Natural killer cell (primary cell): ENCODE measurements around the gene ZFHX3. TPM values are rescaled to one million over a fixed set of nuclear protein-coding genes. Genes with fewer than 3 reads are reported as not detected.
"Not testable (repeated sequence)": the region's sequence is repeated elsewhere in the genome, so short reads cannot be mapped to it uniquely, and the experiment has no call there.

Source experiments
- ATAC-seq, 3 donors: fragments of 150-1000 bp in 2 of 3; fragments of 200-7000 bp in 1 of 3; cut with Tn5 transposase; 1 replicate in 1 of 3; 2 replicates in 2 of 3; pipeline ENCODE4 v1.10.0; 2021; ENCODE audit warnings: mild to moderate bottlenecking in 2 of 3, moderate library complexity in 2 of 3
- DNase-seq, 2 donors: peaks; one replicate each; pipeline versions ENCODE4 v3.0.0 to v3.0.0-alpha.2; 2013 to 2021; ENCODE audit warnings: mixed read lengths in 1 of 2
- H3K27ac ChIP-seq: one replicate; pipeline ENCODE4 v1.5.1; 2013; ENCODE audit warnings: mild to moderate bottlenecking, low read length
- H3K27me3 ChIP-seq: one replicate; pipeline ENCODE4 v1.6.1; 2013; ENCODE audit warnings: low read length; ENCODE audit not compliant: control insufficient read depth, insufficient read depth
- H3K36me3 ChIP-seq: one replicate; pipeline ENCODE4 v1.6.1; 2013; ENCODE audit warnings: low read length; ENCODE audit not compliant: control insufficient read depth, insufficient read depth
- H3K4me1 ChIP-seq: one replicate; pipeline ENCODE4 v1.6.1; 2013; ENCODE audit warnings: low read length; ENCODE audit not compliant: control insufficient read depth, insufficient read depth
- H3K4me3 ChIP-seq: one replicate; pipeline ENCODE4 v1.5.1; 2013; ENCODE audit warnings: low read length
- H3K9me3 ChIP-seq: one replicate; pipeline ENCODE4 v1.6.1; 2013; ENCODE audit warnings: low read length; ENCODE audit not compliant: control insufficient read depth, insufficient read depth
- H3K27ac Mint-ChIP-seq, 2 donors: one replicate each; pipeline ENCODE4 v1.8.0; 2022; ENCODE audit warnings: mild to moderate bottlenecking in 2 of 2, mixed read lengths in 2 of 2, moderate library complexity in 1 of 2
- H3K27me3 Mint-ChIP-seq, 2 donors: one replicate each; pipeline ENCODE4 v1.8.0; 2022; ENCODE audit warnings: low read depth in 2 of 2, mixed read lengths in 2 of 2
- H3K36me3 Mint-ChIP-seq: one replicate; pipeline ENCODE4 v1.8.0; 2022; ENCODE audit warnings: mixed read lengths
- H3K4me1 Mint-ChIP-seq, 2 donors: one replicate each; pipeline ENCODE4 v1.8.0; 2022; ENCODE audit warnings: mixed read lengths in 2 of 2
- H3K4me3 Mint-ChIP-seq: one replicate; pipeline ENCODE4 v1.8.0; 2022; ENCODE audit warnings: mild to moderate bottlenecking, moderate library complexity, mixed read lengths
- H3K9me3 Mint-ChIP-seq, 2 donors: one replicate each; pipeline ENCODE4 v1.8.0; 2022; ENCODE audit warnings: mixed read lengths in 2 of 2
- WGBS: methylation state at CpG from one replicate; pipeline ENCODE4 v1.1.7; 2013; ENCODE audit warnings: missing lambda C conversion rate; ENCODE audit not compliant: insufficient coverage; 5-methylcytosine and 5-hydroxymethylcytosine counted together
- intact Hi-C: fragments of 100-400 bp; cut with micrococcal nuclease; formaldehyde crosslinking; loops from one replicate; pipeline ENCODE4 v1.14.2; 2022
- total RNA-seq, 4 donors: library from RNA; stranded (reverse); fragments of 120-200 nt in 1 of 4; gene quantifications; one replicate each; pipeline versions ENCODE4 v1.2.3 to v1.2.4, GENCODE V29; 2013 to 2022
- TF ChIP-seq, protein P1 (sequence below): fragments of 200-600 bp; IDR thresholded peaks from one replicate; pipeline ENCODE4 v1.8.0; 2022; ENCODE audit warnings: antibody characterized with exemption

ZFHX3 gene
- total RNA-seq, 3 donors from 2014 or later (not counting 1 experiment from before 2014, with no cell fraction given) = 5.8 to 7.8 (median 7.5) TPM

GRCh38 chr16:72989579-72990551 is 58.1 kb downstream of the ZFHX3 start:
- peaks cover 4% of the 10 kb centered on the region for H3K4me1 ChIP-seq
- intact Hi-C loops = no loop called here
- Mint-ChIP-seq H3K4me1 (peaks cover 0 to 18% of the 10 kb centered on the region in 2 donors), H3K36me3 (no peaks in the 10 kb centered on the region), H3K27me3 (no peaks in the 10 kb centered on the region), H3K4me3 (no peak overlapping the region), H3K9me3 (no peaks in the 10 kb centered on the region), H3K27ac (no peak overlapping the region)
- TF ChIP-seq, protein P1, sequence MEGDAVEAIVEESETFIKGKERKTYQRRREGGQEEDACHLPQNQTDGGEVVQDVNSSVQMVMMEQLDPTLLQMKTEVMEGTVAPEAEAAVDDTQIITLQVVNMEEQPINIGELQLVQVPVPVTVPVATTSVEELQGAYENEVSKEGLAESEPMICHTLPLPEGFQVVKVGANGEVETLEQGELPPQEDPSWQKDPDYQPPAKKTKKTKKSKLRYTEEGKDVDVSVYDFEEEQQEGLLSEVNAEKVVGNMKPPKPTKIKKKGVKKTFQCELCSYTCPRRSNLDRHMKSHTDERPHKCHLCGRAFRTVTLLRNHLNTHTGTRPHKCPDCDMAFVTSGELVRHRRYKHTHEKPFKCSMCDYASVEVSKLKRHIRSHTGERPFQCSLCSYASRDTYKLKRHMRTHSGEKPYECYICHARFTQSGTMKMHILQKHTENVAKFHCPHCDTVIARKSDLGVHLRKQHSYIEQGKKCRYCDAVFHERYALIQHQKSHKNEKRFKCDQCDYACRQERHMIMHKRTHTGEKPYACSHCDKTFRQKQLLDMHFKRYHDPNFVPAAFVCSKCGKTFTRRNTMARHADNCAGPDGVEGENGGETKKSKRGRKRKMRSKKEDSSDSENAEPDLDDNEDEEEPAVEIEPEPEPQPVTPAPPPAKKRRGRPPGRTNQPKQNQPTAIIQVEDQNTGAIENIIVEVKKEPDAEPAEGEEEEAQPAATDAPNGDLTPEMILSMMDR = no peak
- no peak for DNase-seq
- no peaks in the 10 kb centered on the region for H3K27me3 ChIP-seq
- no peaks in the 10 kb centered on the region for H3K9me3 ChIP-seq
- H3K36me3 ChIP-seq = no peaks in the 10 kb centered on the region
- 54% methylated on average over 19 of the region's 19 CpGs for WGBS
- ATAC-seq = no peak
- no peak overlapping the region for H3K27ac ChIP-seq
- no peak overlapping the region for H3K4me3 ChIP-seq

GRCh38 chr16:72989203-72989578 is 58.7 kb downstream of the ZFHX3 start:
- H3K27ac Mint-ChIP-seq, H3K9me3 ChIP-seq, H3K27me3 ChIP-seq, H3K27ac ChIP-seq, H3K9me3 Mint-ChIP-seq, H3K27me3 Mint-ChIP-seq, H3K4me1 ChIP-seq, H3K4me3 ChIP-seq, H3K4me3 Mint-ChIP-seq, DNase-seq, ATAC-seq, H3K36me3 Mint-ChIP-seq, H3K36me3 ChIP-seq, intact Hi-C loops: not testable (repeated sequence)
- WGBS = 86% methylated on average over 5 of the region's 7 CpGs
- peaks cover 0 to 18% of the 10 kb centered on the region in 2 donors for H3K4me1 Mint-ChIP-seq

DNA sequence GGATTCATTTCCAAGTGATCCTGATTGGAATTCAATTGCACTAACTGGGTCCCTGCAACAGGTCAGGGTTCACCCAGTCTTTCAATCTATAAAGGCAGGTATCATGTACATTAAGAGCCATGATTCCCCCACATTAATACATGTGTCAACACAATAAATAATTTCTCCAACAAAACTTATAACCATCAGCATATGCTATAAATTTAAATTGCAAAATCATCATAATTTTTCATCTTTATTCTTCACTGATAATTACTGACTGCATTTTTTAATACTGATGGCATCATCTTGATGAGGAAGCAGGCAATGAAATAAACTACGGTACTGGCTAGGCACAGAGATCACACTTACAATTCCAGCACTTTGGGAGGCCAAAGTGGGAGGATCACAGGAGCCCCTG is 59.4 kb downstream of the ZFHX3 start:
- no peaks in the 10 kb centered on the region for H3K9me3 Mint-ChIP-seq
- H3K4me3 Mint-ChIP-seq = no peak overlapping the region
- intact Hi-C loops = no loop called here
- Histone ChIP-seq H3K9me3 (no peaks in the 10 kb centered on the region), H3K27me3 (no peaks in the 10 kb centered on the region), H3K4me3 (no peak overlapping the region), H3K36me3 (no peaks in the 10 kb centered on the region), H3K4me1 (peaks cover 4% of the 10 kb centered on the region), H3K27ac (no peak overlapping the region)
- 88% methylated on average over 1 of the region's 1 CpG for WGBS
- H3K27ac Mint-ChIP-seq = no peak overlapping the region
- peaks cover 0 to 22% of the 10 kb centered on the region in 2 donors for H3K4me1 Mint-ChIP-seq
- no peak for DNase-seq
- TF ChIP-seq, protein P1 = no peak
- no peak for ATAC-seq
- H3K27me3 Mint-ChIP-seq = no peaks in the 10 kb centered on the region
- H3K36me3 Mint-ChIP-seq = no peaks in the 10 kb centered on the region

DNA sequence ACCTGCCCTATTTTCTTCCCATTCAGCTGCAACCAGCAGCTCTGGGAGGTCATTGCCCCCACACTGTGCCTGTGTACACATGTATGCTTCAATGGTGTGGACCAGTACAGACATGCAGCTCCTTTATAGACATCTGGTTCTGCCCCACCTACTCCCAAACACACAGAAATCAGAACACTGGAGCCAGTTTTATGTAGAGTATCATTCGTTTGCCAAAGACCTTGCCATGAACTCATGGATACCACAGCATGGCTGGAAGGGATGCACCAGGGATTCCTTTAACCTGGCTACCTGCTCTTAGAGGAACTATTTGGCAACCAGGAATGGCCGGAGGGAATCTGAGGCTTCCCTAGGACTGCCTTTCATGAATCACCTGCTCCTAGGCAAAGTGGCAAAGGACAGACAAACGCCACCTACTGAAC is 60.4 kb downstream of the ZFHX3 start:
- TF ChIP-seq, protein P1 = no peak
- Mint-ChIP-seq H3K4me3 (no peak overlapping the region), H3K36me3 (no peaks in the 10 kb centered on the region), H3K9me3 (no peaks in the 10 kb centered on the region), H3K27me3 (no peaks in the 10 kb centered on the region), H3K27ac (no peak overlapping the region), H3K4me1 (peaks cover 0 to 22% of the 10 kb centered on the region in 2 donors)
- Histone ChIP-seq H3K4me3 (no peak overlapping the region), H3K4me1 (peaks cover 4% of the 10 kb centered on the region), H3K36me3 (no peaks in the 10 kb centered on the region), H3K27me3 (no peaks in the 10 kb centered on the region), H3K27ac (no peak overlapping the region), H3K9me3 (no peaks in the 10 kb centered on the region)
- 78% methylated on average over 3 of the region's 3 CpGs for WGBS
- intact Hi-C loops = no loop called here
- DNase-seq (no peak), ATAC-seq (no peak)
